ENCODE results near the gene PSMA4.
"Not testable (repeated sequence)": the region's sequence is repeated elsewhere in the genome, so short reads cannot be mapped to it uniquely, and the experiment has no call there.

The PSMA4 gene

GRCh38 chr15:78552597-78552996 is 12.4 kb downstream of the PSMA4 start:
- DNase-seq: no peak

GRCh38 chr15:78560201-78560600 is 20.0 kb downstream of the PSMA4 start:
- DNase-seq: not testable (repeated sequence)

- DNase-seq: no peak
Observed at GRCh38 chr15:78561490-78561889, 21.2 kb downstream of the PSMA4 start.

- DNase-seq: no peak
Observed at GRCh38 chr15:78563092-78563491, 22.8 kb downstream of the PSMA4 start.

- no peak for DNase-seq
Observed at GRCh38 chr15:78564743-78565096, 24.5 kb downstream of the PSMA4 start.

GRCh38 chr15:78565097-78565950 is 25.1 kb downstream of the PSMA4 start, which contains the start of gene CHRNA5:
CHRNA5 (plus strand) TSS chr15:78565520; CDS start chr15:78565720, 200 bp downstream.
- DNase-seq: peak; percentile 80

- no peak for DNase-seq
Observed at GRCh38 chr15:78565951-78566774, 25.9 kb downstream of the PSMA4 start.

- no peak for DNase-seq
Observed at GRCh38 chr15:78567531-78567930, 27.3 kb downstream of the PSMA4 start.

- no peak for DNase-seq
Observed at GRCh38 chr15:78570710-78571109, 30.5 kb downstream of the PSMA4 start.

GRCh38 chr15:78571382-78571781 is 31.1 kb downstream of the PSMA4 start:
- DNase-seq: no peak

- no peak for DNase-seq
Observed at GRCh38 chr15:78573416-78573815, 33.2 kb downstream of the PSMA4 start.

GRCh38 chr15:78574944-78575343 is 34.7 kb downstream of the PSMA4 start:
- no peak for DNase-seq

- no peak for DNase-seq
Observed at GRCh38 chr15:78597583-78597982, 57.3 kb downstream of the PSMA4 start.

- DNase-seq: no peak
Observed at GRCh38 chr15:78598348-78598747, 58.1 kb downstream of the PSMA4 start.

- DNase-seq: no peak
Observed at GRCh38 chr15:78599189-78599588, 58.9 kb downstream of the PSMA4 start.
